ENCODE measurements around the gene EPN2.

DNA sequence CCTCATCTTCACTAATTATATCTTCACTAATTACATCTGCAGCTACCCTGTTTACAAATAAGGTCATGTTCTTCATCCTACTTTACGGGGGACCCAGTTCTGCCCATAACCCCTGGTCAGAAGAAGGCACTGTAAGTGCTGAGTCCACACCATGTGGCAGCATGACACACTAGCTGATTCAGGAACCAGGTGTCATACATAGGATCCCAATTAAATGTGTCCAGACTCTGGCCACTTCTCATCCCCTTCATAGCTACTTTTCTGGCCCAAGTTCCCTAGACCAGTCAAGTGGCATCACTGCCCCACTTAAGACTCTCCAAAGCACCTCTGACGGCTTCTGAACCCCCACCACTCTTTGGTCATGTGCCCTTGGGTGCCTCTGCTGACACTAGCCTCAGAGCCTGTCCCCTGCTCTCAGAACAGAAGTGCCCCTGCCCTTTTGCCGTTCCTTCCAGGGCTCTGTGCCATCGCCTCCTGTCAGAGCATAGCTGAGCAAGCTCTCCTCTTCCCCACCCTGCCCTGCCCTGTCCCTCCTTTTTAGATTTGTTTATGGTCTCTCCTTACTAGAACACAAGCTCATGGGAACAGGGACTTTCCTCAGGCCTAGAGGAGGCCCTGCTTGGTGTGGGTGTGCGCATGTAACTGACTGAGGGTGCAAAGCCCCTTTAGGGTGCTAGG is 64.2 kb downstream of the EPN2 start:
- TF ChIP-seq HCFC1 (IDR thresholded peaks at IDR 0.05; ENCODE audit: low read length) (no peak), ZNF24 (IDR thresholded peaks at IDR 0.05) (no peak), FOXM1 (IDR thresholded peaks at IDR 0.05; ENCODE audit: low read depth, low read length) (no peak), MEF2A (IDR thresholded peaks at IDR 0.05; ENCODE audit: insufficient read depth, low read depth, low read length) (no peak)
- TF ChIP-seq, protein P1, sequence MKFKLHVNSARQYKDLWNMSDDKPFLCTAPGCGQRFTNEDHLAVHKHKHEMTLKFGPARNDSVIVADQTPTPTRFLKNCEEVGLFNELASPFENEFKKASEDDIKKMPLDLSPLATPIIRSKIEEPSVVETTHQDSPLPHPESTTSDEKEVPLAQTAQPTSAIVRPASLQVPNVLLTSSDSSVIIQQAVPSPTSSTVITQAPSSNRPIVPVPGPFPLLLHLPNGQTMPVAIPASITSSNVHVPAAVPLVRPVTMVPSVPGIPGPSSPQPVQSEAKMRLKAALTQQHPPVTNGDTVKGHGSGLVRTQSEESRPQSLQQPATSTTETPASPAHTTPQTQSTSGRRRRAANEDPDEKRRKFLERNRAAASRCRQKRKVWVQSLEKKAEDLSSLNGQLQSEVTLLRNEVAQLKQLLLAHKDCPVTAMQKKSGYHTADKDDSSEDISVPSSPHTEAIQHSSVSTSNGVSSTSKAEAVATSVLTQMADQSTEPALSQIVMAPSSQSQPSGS (IDR thresholded peaks at IDR 0.05; ENCODE audit: low read length): no peak
- TF ChIP-seq, protein P2, sequence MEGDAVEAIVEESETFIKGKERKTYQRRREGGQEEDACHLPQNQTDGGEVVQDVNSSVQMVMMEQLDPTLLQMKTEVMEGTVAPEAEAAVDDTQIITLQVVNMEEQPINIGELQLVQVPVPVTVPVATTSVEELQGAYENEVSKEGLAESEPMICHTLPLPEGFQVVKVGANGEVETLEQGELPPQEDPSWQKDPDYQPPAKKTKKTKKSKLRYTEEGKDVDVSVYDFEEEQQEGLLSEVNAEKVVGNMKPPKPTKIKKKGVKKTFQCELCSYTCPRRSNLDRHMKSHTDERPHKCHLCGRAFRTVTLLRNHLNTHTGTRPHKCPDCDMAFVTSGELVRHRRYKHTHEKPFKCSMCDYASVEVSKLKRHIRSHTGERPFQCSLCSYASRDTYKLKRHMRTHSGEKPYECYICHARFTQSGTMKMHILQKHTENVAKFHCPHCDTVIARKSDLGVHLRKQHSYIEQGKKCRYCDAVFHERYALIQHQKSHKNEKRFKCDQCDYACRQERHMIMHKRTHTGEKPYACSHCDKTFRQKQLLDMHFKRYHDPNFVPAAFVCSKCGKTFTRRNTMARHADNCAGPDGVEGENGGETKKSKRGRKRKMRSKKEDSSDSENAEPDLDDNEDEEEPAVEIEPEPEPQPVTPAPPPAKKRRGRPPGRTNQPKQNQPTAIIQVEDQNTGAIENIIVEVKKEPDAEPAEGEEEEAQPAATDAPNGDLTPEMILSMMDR (IDR thresholded peaks at IDR 0.05 in 2 of 3, conservative IDR thresholded peaks at IDR 0.05 in 1 of 3; ENCODE audit: control insufficient read depth in 2 of 3, extremely low read depth in 1 of 3, insufficient read depth in 1 of 3, low read depth in 3 of 3, low read length in 3 of 3): no peak

Data from GM12878 (cell line).